HG02885 (cell line): ENCODE measurements around the gene VILL.
"Not testable (repeated sequence)": the region's sequence is repeated elsewhere in the genome, so short reads cannot be mapped to it uniquely, and the experiment has no call there.

Experiments used
- ATAC-seq: cut with Tn5 transposase; IDR thresholded peaks from one replicate; pipeline ENCODE4 v1.9.1; 2021; ENCODE audit warnings: mild to moderate bottlenecking; ENCODE audit not compliant: unreplicated experiment, poor library complexity

The VILL gene

DNA sequence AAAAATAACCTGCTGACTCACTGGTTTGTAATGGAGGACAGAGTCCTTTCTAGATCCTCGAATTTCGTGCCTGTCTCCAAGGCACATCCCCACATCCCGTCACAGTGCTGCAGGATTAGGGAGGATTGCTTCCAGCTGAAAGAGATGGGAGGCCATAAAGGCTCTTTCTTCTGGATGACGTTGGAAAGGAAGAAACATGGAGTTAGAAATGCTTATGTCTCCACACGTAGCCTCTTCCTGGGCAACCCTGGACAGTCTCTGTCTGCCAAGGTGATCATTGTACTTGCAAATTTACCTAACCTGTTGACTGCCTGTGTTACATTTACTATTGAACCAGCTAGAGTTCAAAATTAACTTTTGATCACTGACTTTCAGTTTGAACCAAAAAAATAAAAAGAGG lies 27.6 kb upstream of the VILL start:
- ATAC-seq = no peak

DNA sequence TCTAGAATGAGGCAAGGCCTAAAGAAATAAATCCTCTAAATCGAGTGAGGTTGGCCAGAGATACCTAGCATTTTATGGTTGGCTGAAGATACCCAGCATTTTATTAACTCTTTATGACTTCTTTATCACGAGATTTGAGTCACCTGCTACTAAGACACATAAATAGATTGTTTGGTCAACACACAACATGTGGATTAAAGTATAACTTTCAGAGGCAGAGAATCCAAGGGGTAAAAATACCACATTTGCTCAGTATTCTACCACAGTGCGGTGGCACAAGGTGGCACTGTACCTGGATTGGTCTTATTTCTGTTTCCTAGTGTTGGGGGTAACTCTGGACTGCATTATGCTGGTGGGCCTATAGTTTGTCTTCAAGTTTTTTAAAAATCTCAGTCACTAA lies 27.0 kb upstream of the VILL start:
- ATAC-seq = no peak

DNA sequence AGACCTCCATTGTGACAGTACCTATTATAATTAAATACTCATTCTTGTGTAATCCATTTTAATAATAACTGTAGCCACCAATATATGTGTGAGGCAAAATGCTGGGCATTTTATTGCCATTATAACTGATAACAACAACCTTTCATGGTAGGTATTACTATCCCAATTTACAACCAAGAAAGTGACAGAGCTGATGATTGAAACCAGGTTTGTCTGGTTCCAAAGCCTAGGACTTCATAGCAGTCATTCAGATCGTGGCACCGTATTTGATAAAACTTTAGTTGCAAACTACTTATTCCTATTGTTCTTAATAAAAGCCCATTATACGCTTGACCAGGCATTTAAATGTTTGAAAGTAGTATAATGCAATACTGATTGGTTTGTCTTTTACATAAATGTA lies 26.4 kb upstream of the VILL start:
- ATAC-seq = no peak

DNA sequence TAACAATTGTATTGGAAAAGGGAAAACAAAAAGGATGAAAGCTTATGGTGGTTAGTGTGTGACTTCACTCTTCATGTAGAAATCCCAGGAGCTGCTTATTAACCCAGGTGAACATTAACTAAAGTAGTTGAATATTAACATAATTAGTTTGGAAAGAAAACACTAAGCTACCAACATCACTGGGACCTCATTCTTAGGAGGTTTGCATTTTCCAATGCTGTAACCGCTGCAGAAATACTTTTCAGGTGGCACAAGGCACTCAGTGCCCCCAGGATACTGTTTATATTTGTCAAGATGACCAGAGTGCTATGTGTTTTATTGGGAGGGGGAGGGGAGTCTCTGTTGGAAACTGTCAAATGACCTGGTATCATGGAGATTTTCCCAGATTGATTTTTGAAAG lies 25.9 kb upstream of the VILL start:
- no peak for ATAC-seq

DNA sequence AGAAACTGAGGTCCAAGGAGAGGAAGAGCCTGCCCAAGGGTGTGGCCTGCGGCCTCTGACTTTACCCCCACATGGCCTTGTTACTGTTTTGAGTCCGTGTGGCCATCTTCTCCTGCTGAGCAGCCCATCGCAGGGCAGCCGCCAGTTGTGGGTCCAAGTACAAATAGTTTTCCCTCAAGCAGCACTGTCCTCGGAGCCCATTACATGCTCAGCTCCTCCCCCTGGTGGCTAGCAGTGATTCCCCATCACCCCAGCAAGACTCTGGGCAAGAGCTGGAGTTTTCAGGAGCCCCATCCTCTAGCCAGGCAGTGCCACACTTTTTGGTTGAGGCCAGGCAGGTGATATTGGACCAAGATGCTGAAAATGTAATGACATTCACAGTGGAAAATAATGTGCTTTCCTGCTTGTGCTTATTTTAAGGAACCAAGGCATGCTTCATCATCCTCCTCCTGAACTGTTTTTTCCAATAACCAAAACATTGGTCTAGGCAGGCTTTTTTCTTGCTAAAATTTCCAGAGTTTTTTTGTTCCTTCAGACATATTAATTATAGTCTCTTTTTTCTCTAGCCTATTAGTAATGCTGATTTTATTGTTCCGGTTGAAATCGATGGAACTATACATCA lies 23.2 kb upstream of the VILL start:
- peak; percentile 78 for ATAC-seq

DNA sequence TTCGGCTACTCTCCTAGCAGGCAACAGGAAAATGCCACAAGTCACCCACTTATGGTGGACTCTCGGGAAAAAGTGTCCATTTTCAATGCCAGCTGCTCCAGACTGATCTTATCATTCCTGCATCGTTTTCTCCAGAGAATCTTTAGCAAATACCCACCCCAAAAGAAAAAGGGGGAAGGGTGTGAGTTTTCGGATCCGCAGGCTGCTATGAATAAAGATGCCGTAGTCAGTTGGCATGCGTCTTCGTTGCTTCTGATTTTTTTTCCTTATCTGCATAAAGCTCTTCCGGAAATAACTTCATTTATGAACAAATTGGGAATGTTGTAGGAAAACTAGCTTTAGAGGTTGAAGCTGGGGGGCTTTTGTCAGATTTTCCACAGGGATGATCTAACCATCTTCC lies 22.4 kb upstream of the VILL start:
- no peak for ATAC-seq

DNA sequence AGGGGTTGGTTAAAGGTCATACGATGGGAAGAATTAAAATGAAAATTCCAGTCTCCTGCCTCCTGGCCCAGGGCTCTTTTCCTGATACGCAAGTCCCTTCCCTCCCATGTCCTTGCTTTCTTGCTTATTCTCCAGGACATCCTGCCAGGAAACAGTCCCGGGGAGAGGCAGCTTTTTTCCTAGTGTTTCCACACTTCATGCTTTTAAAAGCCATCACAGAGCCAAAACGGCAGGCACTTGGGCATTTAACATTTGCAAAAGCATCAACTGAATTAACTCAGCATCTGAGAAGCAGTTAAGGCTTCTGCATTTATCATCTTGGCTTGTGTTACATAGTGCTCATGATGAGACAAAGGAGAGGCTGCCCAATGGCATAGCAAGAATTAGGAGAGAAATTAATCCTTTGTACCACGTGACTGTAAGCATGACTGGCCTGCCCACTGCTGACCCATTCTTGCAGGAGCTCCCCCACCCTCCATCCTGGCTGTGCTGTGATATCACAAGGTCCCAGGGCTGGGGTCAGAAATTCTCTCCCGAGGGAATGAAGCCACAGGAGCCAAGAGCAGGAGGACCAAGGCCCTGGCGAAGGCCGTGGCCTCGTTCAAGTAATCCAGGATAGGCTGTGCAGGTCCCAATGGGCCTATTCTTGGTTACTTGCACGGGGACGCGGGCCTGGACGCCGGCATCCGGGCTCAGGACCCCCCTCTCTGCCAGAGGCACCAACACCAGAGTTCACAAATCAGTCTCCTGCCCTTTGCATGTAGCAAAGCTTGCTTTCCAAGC lies 21.6 kb upstream of the VILL start:
- no peak for ATAC-seq

DNA sequence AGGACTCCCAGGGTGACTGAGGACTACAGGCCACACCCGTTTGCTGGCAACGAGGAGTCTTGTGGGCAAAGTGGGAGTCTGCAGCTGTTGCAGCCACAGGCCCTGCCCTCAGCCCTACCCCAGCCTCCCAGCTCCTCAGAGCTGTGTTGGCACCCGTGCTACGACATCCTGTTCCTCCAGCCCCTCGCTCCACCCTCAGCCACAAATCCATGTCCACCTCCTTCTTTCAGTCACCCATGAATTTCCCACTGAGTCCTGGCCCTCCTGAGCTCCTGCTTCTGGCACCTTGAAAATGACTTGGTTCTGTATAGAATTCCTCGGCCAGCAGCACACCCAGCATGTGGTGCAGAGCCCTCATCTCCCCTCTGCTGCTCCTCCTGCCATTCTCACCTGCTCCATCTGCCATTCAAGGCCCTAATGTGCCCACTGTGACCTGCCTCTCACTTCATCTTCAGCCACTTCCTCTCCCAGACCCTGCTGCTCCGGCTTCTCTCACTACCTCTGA lies 20.9 kb upstream of the VILL start:
- ATAC-seq = no peak

DNA sequence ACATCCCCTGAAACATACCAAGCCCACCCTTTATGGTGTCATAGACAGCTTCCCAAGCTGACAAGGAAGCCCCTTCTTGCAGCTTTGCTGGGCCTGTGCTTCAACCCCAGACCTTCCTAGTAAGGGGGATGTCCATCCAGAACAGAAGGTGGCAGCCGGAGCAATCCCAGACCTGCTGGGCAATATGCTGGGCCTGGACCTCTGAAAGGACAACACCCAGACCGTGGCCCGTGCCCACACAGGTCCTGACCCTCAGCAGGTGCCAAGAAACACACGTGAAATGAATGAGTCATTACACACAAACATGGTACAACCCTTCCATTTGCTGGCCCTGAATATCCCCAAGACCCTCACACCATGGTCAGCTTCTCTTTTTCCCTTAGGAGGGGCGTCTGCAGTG lies 19.8 kb upstream of the VILL start:
- ATAC-seq = no peak

DNA sequence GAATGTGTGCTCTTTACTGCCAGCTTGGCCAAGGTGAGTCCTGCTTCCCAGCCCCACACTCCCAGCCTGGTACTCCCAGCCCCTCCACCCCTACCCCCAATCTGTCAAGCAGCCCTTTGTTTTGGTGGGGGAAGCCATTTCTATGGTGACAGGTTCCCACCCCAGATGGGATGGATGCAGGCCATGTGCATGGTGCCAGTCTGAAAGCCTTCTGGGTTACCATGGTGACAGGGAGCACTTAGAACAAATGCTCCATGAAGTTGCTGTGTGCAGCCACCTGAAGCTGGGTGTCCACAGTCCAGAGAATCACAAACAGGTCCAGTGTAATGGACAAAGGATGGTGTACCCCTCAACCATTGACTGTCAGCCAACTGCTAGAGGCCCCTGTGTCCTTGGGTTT lies 19.1 kb upstream of the VILL start:
- ATAC-seq = no peak

DNA sequence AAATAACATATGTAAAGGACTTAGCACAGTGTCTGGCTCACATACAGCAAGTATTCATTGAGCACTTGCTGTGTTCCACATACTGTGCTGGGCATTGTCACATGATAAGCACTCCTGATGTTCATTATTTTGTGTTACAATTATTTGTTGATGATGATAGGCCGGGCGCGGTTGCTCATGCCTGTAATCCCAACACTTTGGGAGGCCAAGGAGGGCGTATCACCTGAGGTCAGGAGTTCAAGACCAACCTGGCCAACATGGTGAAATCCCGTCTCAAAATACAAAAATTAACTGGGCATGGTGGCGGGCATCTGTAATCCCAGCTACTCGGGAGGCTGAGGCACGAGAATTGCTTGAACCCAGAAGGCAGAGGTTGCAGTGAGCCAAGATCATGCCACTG lies 18.5 kb upstream of the VILL start:
- not testable (repeated sequence) for ATAC-seq

DNA sequence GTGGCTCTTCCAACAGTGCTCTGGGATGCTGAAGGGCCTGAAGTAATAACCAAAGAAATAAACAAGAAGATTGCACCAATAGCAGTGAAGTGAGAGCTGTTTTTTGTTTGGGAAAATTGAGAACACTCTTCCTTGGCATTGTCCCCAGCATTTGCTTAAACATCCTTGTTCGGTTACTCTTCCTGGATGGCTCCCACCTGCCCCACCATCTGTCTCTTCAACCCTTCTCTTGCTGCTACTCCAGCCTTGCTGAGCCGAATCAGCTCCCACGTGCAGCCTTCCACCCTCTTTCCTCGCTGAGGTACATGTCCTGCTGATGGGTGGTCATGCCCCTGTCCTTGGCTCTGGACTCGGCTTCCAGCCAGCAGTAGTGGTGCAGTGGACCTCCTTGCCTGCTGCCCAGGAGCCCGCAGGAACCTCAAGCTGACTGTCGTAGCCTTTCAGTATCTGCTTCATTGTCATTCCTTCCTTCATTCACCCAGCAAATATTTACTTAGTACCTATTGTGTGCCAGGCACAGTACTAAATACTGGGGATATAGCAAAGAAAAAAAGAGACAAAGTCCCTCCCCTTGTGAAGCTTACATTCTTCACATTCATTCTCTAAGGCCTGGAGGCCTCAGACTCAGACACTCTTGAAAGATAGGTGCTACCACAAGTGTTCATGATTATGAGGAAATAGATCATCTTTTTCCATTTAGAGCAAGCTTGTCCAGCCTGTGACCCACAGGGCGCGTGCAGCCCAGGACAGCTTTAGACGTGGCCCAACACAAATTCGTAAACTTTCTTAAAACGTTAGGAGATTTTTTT lies 17.1 kb upstream of the VILL start:
- ATAC-seq = no peak

DNA sequence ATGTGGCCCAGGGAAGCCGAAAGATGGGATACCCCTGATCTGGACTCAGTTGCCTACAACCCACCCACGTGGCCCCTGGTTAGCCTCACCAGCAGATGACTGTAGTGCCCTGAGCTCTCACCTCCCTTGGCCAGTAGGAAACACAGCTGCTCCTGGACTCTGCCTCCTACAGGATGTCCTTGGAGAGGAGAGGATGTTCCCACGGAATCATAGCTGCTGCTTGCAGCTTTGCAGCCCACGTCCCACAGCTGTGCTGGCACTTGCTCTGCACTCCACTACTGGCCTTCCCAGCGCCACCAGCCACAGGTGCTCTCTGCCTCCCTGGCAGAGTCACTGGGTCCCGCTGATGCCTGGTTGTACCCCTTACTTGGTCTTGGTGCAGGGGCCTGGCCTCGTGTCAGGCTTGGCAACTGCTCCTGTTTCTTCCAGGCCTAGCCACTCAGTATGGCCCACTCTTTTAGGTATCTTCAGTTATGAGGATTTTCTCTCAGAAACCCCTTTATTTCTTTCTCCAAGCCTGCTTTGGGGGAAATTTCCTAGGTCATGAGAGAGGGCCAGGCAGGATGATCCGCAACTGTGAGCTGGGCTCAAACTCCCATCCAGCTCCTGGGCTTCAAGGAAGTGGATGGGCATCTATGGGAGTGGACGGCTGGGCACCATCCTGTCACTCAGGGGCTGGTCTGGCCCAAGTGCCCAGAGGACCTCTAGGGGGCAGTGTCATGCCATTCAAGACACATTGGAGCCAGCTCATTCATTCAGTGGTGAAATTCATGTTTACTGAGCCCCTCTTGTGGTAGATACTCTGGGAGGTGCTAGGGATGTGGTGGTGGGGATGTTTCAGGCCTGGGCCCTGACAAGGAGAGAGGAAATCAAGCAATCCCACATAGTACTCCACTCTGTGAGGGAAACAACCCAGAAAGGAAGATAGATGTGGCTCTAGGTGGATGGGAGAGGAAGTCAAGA lies 16.2 kb upstream of the VILL start:
- ATAC-seq = peak; percentile 92

DNA sequence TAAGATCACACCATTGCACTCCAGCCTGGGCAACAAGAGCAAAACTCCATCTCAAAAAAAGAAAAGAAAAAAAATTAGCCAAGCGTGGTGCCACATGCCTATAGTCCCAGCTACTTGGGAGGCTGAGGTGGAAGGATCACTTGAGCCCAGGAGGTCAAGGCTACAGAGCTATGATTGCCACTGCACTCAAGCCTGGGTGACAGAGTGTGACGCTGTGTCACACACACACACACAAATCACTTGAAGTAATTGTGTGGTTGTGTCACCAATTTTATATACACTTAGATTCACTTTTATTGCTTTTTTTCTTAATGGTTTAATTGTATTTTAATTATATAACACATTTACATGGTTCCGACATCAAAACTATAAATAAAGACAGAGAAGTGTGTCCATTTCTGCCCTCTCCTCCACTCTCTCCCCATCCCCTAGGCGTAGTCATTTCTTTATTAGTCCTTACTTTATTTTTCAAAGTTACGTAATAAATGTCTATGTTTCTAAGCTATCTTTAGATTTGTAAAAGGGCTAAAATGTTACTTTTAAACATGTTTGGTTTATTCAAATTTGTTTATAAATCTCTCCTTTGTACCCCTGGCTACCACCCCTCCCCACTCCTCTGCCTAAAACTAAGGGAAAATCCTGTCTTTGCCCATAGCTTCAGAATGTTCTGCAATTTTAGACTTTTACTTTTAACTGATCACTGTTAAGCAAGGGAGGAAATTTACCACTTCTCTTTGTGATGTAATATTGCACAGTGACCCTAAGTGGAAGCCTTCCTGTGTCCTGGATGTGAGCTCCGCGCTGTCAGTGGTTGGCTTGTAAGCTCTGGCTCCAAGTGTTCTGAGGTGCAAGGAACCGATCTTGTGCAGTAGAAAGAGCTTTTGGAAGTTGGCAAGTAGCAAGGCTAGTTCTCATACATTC lies 10.8 kb upstream of the VILL start:
- ATAC-seq = no peak

DNA sequence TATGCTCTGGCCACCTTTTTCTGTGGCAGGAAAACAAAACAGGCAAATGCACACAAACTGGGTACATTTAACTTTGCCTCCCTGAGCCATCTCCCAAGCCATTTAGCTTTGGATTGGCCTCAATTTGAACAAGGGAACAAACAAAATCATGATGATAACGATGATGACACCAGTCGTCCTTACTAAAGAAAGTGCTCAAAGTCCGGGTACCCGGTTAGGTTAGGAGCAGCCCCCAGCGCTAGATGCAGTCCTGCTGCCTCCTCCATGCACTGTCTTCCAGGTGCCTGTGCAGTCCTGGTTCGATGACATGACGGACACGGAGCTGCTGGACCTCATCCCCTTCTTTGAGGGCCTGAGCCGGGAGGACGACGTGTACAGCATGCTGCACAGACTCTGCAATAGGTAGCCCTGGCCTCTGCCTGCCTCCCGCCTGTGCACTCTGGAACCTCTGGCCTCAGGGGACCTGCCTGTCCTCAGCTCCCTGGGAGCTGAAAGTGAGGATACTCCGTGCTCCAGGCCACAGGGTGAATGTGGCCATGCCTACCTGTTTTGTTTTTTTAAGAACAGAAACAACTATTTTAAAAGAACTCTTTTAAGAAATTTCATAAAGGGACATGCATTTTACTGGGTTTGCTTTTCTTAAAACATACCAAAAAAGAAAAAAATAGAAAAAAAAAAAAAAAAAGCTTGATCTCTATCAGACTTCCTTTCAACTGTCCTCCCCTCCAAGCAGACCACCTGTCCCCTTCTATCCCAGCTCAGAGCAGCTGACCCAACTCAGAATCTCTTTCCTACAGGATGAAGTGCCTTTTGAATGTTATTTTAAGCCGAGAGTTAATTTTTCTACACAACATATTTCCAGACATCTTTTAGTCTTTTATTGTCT lies 9.9 kb upstream of the VILL start:
- ATAC-seq = no peak

DNA sequence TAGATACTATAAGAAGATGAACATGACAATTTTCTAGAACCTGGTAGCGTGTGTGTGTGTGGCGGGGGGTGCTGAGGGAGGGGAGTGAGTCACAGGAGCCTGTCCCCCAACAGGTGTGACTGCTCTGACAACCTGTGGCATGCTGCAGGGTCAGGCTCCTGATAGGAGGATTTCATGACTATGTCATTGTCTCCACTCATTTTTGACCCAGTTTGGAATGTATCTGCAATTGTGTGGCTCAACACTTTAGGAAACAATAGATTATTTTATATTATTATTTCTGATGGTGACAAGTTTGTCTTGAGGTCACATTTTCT lies 9.3 kb upstream of the VILL start:
- no peak for ATAC-seq

DNA sequence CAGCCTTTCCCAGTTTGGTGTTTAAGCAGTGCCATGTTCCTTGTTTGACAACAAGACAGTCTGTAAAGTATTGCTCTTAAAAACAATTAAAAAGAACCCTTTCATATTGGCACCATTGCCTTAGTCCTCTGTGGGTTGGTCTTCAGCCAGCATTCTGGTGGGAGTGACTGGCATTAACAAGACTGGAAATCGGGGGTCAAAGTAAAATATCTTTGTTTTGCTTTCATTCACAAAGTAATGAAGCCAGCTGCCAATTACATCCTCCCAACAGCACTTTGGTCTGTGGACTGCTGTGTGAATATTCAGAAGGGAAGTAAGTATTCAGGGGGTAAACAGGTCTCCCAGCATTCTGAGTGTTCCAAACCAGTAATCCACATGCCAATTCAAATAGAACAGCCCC lies 8.3 kb upstream of the VILL start:
- no peak for ATAC-seq

DNA sequence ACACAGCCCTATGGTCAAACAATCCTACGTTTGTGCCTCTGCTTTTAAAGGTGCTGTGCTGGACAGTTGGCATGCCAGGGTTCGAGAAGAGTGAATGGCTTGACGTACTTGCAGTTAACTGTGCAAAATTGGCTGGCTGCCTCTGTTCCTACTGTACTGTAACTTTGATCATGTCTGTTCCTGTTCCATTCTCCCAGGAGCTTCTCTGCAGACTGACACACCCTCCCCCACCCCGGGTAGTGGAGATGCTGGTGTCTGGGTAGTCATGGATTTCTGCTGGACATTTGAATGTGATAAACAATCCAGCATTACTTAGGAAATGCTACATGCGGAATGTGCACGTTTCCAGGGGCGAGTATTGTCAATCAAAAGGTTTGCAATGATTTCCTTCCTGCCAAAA lies 6.5 kb upstream of the VILL start:
- no peak for ATAC-seq
